GM21619 (cell line): ENCODE measurements around the gene SPAG17.
"Not testable (repeated sequence)": the region's sequence is repeated elsewhere in the genome, so short reads cannot be mapped to it uniquely, and the experiment has no call there.

Source experiments
- ATAC-seq: cut with Tn5 transposase; IDR thresholded peaks from one replicate; pipeline ENCODE4 v1.9.1; 2021; ENCODE audit not compliant: unreplicated experiment

Gene SPAG17

DNA sequence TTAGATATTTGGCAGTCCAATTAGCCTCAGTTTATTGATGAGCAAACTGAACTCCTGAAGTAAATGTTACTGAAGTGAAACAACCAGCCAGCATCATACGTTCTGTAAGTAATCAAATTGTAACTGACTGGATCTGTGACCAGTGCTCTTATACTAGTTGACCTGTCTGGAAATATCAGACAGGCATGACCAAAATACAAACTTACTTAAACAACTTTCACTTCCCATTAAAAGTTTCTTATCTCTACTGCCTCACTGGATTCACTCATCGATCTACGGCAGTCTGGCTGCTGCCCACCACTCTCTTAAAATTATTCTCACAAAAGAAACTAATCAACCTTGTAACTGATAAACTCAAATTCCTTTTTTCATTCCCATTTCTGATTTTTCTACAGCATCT lies 199.1 kb downstream of the SPAG17 start:
- ATAC-seq, result peak; percentile 56

DNA sequence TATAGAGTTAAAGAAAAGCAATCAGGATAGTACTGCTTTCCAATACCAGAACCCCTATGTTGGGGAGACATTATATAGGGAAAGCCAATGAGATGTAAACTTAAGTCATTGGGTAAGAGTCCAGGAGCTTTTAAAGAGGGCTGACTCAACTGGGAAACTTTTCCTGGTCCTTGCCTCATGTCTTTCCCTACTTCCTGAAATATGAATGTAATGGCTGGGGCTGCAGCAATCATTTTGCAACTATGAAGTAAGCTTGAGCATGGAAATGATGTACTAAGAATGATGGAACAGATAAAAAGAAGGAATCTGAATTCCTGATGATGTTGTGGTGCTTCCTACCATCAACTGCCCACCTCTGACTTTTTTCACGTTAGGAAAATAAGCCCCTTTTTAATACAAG lies 199.8 kb downstream of the SPAG17 start:
- ATAC-seq, result no peak

DNA sequence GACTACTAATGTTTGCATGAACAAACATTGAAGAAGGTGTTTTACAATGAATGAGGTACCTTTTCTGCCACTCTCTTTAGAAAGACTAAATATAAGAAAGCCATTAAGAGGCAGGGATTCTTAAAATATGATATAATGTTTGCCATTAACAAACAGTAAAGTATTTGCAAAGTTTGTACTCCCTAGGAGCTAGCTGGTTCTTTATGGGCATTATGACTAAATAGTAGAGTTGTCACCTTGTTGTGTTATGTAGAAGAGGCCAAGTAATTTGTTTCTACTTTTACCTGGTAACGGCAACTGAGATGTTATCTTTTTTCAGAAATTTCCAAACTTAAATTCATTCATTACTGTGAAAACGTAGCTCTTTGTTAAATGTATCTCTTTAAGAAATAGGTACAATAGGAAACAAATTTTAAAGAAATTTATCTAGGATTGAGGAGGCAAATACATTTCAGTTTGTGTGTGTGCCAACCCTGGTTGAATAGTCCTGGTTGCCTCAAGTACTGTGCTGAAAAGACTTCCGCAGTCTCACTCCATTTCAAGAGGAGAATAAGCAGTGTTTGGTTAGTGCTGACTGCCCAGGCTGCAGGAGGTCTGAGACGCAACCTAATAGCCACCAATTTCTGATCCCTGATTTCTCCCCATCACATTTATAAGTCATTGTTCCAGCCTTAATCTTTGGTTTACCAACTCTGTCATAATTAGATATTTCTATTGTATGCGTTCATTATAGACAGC lies 203.4 kb downstream of the SPAG17 start:
- ATAC-seq, result no peak

DNA sequence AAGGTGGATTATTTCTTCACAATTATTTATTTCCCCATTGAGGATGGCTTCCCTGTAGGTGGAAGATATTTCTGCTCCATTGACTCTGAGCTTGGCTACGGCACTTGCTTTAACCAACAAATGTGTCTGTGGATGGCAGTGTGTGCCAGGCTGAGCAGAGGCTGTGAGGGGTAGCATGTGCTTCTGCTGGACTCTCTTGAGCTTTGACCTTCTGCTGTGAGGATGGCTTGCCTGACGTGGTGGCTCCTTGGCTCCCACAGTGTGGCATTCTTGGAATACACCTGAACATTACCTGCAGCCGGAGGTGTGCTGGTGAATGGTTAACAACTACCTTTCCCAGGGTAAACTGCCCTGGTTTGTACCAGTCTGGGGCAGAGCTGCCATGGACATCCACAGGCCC lies 208.6 kb downstream of the SPAG17 start:
- ATAC-seq, result no peak

DNA sequence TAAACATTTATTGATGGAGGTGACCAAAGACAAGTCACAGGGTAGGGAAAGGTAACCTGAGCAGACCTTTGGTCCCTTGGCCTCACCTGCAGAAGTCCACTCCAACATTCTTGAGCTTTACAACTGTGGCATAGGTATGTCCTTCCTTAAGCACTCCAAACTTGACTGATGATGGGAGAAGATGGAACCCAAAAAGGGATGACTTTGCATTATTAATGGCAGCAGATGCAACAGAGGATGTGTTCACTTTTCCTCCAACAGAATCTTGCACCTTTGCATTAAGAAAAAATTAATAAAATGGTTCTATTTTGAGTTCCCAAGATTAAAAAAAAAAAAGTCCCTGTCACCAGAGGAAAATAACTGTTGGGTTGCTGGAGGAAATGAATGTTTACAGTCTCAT lies 213.3 kb downstream of the SPAG17 start:
- ATAC-seq, result no peak

DNA sequence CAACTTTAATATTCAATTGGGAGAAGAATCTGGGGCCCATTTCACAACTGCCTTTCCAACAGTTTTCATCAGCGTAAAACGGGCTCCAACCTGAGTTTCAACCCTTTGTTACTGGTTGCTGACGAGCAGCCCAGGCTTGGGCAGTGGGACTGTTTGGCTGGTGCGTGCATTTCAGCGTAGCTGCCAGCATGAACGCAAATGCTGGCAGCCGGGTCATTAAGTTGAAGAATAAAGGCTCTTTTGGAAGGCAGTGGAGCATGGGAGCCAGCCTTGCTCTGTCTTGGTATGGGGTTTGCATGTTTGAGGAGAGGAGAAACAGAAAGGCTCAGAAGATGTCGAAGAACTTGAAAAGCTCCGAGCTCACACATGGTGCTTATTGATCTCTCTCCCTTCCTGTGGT lies 214.8 kb downstream of the SPAG17 start:
- ATAC-seq, result no peak

DNA sequence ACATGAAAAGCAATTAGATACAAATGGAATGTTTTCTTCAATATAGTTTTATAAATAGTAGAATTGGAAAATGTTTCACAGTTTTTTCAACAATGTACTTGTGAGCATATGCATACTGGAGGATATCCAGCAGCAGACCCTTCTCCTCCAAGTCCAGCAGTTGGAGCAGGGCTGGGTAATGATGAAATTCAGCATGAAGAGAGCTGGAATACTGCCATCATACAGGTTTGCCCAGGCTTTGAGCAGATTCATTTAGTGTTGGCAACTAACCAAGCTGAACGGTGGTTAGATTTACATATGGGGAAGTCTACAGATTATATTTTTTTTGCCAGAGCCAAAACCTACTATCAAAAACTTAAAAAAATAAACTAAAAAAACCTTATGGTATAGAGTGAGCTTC lies 217.1 kb downstream of the SPAG17 start:
- ATAC-seq, result no peak

DNA sequence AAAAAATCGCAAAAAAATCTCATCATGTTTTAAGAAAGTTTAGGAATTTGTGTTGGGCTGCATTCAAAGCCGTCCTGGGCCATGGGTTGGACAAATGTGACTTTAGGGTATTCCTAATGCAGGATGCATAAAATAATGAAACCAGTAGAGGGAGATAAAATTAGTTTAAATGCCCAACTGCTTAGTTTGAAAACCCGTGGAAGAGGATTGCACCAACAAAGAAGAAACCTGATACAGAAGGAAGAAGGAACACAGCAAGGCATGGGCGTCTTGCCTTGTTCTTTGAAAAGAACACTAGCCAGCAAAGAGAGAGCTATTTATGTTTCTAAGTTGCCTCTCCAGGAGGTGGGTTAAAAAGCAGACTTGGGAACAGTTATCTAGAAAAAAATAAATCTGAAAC lies 217.6 kb downstream of the SPAG17 start:
- ATAC-seq, result no peak

DNA sequence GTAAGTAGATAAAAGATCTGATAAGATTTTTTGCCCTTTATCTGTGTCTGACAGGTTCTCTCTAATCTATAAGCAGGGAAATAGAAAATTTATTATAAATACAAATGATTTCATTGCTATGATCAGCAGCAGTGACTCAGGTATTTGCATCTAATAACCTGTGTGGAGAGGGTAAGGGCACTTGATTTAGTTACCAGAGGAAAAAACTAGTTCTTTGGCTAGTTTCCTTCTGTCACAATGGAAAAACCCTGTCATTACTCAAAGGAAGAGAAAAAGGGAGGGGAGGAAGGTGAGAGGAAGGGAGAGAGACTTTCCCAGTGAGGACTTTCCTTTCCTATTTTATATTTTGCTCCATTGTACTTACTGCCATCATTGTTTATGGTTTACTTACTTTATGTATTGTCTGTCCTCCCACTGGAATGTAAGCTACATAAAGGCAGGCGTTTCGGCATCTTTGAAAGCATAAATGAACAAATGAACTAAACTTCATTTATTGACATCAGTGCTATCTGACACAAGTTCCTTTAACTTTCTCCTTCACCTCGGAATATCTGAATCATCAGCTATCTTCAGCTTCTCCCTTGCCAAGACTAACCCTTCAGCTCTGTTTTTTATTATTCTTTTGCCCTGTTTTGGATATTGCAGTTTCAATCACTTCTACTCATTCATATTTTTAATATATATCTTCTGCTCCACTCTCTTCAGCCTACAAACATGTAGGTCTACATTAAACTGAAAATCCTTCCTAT lies 220.6 kb downstream of the SPAG17 start:
- ATAC-seq, result no peak

DNA sequence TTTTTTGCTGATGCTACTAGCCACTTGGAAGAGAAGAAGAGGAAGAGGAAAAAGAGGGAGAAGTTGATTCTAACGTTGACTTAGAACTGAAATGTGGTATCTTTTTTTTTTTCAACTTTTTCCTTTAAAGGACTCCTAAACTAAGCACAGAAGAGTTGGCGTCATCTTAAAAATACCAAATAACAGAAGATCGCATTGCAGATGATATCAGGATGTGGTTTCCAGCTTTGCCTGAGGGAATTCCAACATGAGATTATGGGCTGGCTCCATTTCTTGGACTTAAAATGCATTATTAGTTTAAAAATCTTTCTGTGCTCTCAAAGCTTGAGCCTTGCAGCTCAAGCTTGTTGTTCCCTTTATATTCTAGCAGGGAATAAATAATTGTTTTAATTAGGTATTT lies 225.7 kb downstream of the SPAG17 start:
- ATAC-seq, result no peak

DNA sequence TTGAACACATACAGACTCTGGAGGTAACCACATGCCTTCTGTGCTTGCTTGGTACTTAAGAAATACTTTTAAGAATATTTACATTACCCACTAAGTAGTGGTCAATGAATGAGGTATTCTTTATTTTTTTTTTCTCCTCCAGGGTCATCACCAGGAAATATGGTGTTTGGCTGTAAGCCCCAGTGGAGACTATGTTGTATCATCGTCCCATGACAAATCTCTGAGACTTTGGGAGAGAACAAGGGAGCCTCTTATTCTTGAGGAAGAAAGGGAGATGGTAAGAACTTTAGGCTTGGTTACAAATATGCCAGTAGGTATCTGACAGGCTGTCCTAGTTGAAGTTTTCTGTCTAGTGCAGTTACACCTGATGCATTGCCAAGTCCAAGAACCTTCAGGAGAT lies 232.6 kb downstream of the SPAG17 start:
- ATAC-seq, result no peak

DNA sequence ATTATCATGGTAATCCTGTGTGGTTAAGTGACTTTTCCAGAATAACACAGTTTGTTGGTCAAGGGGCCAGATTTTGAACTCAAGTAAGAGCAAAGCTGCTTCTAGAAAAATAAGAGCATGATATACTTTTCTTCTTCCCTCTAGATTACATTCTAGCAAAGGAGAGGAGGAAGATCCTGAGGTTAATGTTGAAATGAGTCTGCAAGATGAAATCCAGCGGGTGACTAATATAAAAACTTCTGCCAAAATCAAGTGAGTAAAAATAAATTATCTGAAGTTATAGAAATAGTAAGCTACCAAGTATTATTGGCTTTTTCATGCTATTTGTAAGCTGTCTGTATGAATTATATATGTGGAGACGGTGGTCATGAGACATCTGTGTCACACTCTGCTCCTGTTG lies 242.7 kb downstream of the SPAG17 start:
- ATAC-seq, result no peak

DNA sequence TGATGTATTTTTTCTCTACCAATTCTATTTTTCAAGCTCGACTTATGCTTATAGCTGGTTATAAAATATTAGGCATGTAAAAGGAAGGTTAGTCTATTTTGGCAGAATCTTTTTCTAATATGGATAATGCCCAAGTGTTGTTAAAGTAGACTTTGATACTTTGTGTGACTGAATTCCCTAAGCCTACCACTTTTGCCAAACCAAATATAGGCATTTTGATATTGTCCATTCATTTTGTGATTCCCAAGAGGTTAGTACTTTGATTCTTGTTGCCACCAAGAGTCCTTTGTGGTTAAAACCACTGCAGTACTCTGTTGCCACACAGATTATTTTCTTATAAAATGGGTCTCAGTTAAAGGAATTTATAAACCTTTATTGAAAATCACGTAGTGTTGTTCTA lies 251.3 kb downstream of the SPAG17 start:
- ATAC-seq, result no peak

DNA sequence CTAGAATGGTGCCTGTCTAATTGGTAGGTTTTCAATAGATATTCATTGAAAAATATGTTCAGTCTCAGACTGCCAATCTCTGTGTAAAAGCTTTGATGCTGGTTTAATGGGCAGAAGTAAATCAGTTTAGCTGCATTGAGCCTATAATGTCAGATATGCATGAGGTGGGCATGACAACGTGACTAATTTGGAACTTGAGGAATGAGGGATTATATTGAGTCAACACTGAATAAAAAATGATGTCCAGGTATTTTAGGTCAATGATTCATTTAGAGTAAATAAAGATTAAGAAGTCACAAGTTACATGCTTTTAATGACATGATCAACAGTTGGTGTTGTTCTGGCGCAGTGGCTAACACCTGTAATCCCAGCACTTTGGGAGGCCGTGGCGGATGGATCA lies 252.5 kb downstream of the SPAG17 start:
- ATAC-seq, result no peak

DNA sequence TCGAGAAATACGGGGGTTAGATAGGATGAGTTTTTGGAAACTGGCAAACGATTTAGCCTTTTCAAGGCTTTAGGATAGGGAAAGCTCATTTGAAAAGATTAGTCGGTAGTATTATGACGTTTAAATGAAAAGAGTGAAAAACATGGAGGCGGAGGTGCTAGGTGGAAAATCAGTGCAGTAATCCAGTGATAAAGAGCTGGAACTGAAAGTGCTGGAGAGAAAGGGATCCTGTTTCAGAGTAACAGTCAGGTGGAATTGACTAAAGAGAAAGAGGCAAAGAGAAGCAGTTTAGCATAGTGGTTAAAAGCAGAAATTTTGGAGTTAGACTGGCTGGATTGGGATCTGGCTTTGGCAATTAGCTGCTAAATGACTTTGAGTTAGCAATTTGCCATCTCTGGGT lies 254.5 kb downstream of the SPAG17 start:
- ATAC-seq, result no peak

DNA sequence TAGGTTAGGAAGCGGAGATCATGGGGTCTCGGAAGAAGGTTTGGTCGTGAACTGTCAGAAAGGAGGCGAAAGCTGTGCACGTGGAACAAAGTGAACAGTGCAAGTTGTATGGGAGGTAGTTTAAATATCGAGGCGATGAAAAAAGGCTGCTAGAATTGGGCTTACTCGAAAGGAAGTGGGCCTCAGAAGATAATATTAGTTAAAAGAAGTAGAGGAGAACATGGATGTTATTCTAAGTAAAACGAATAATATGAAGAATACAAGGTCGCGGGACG lies 254.9 kb downstream of the SPAG17 start:
- ATAC-seq, result no peak

DNA sequence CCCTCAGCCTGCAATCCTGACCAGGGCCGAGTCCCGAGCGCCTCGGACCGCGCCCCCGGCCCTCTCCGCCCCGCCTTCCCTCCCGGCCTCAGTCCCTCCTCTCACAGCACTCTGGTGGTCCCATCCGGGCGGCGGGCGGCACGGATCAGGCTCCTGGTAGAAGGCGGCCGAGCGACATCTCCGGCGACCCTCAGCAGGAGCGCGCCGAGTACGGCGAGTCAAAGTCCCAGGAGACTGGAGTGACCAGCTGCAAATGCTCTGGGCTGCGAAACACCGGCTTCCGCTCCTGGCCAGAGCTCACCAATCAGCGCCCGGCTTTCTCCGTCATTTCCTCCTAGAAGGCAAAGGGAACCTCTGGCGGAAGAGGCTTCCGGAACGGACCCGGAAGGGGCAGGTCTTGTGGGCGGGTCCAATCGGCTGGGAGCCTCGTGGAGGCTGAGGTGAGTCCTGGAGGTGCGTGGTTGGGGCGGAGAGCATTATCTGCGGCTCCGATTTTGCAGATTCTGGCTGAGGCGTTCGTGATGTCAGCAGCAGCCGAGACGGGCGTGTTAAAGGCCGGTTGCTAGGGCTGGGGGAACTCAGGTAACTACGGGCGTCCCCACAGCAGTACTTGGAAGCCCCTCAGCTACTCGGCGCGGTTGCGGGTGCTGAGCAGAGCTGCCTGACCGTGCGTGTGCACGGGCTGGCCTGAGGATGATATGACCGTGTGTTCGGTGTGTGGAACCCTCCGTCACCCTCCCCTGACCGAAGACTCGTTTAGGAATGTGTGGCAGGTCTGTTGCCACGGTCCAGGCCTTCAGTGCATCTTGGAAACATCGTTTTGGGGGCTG lies 255.5 kb downstream of the SPAG17 start, which contains the start of the genes GDAP2 and WDR3:
TSS of gene GDAP2 (minus strand) at position 279 of the 830 bp plus-strand sequence. CDS start 9,264 bp downstream, outside the sequence.
TSS of gene WDR3 (plus strand) at position 397 of the 830 bp plus-strand sequence. CDS start 3,581 bp downstream, outside the sequence.
- peak; percentile 94 for ATAC-seq

DNA sequence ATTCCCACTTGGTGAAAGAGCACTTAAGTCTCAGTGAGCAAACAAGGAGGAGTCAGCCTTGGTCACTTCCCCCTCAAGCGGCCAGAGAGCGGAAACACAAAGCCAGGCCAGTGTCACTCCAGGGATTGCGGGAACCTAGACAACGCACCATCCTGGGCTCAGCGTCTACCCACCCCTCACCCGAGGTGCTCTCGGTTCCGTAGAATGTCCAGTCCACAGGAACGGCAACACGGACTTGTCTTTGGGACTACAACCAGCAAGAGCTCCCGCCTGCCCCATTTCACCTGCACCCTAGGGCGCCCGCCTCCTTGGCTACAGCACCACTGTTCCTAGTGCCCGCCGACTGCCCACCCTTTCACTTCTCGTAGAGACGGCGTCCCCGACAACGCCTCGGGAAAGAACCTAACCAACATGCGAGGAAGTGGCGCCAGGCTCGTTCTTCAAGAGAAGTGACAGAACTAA lies 256.1 kb downstream of the SPAG17 start:
- ATAC-seq, result peak; percentile 36

DNA sequence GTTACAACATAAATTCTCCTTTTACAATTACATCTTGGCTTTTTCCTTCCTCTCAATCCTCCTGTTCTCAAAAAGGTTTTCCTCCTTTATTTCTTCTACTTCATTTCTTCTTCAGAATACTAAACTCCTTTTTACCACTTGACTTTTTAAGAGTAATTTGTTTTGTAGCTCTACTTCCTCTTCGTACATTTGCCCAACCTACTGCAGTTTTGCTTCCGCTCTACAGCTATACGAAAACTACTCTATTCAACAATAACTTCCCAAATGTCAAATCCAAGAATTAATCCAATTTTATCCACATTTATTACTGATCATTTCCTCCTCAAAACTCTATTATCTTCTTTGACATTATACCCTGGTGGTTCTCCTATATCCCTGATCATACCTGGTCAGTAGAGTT lies 259.0 kb downstream of the SPAG17 start:
- ATAC-seq, result no peak

DNA sequence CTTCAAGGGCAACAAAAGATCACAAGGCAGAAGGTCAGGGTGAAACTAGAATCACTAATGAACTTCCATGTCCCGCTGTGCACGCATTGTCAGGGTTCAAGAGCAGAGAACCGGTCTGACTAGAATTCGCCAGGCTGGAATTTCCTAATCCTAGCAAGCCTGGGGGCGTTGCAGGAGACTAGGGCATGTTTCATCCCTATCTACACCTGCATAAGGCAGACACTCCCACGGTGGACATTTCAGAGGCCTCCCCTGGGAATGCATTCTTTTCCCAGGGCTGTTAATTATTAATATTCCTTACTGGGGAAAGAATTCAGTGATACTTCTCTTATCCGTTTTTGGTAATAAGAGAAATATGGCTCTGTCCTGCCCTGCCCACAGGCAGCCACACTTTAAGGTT lies 262.3 kb downstream of the SPAG17 start:
- not testable (repeated sequence) for ATAC-seq

DNA sequence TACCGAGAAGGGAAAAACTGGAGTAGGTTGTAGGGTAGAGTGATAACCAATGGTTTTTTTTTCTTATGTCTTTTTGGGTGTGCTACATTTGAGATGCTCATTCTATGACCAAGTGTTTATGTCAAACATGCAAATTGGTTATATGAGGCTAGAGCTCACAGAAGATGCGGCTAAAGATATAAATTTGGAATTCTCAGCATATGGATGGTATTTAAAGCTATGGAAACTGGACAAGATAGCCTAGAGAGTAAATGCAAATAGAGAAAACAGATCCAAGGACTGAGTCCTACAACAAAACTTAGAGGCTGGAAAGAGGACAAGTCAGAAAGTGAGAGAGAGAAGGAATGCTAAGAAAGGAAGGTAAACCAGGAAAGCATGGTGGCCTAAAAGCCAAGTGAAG lies 263.0 kb downstream of the SPAG17 start:
- ATAC-seq, result no peak

DNA sequence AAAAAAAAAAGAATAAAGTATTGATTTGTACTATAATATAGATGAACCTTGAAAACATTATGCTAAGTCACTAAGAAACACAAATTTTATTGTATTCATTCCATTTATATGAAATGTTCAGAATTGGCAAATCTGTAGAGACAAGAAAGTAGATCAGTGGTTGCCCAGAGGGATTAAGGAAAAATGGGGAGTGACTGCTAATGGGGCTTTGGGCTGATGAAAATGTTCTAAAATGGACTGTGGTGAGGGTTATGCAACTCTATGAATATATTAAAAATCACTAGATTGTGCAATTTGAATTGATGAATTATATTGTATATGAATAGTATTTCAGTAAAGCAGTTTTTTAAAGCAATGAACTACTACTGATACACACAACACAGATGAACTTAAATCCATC lies 265.7 kb downstream of the SPAG17 start:
- no peak for ATAC-seq
